Activated CD4-positive, alpha-beta memory T cell treated with anti-CD3 and anti-CD28 coated beads for 36 hours (primary cell): ENCODE results near the gene SYT1. TPM values are rescaled to one million over a fixed set of nuclear protein-coding genes. Genes with fewer than 3 reads are reported as not detected.

Experiments used
- CTCF ChIA-PET: fragments of 350-600 bp; sonication (Branson Sonifier 250); formaldehyde crosslinking; loops from one replicate; lab custom pipeline; 2021; ENCODE audit warnings: antibody characterized with exemption, inconsistent platforms; lab: Charles Lee
- POLR2A ChIA-PET: fragments of 350-600 bp; sonication (Branson Sonifier 250); formaldehyde crosslinking; loops from one replicate; lab custom pipeline; 2021; ENCODE audit warnings: antibody characterized with exemption; lab: Charles Lee
- DNase-seq: peaks from one replicate; pipeline ENCODE4 v3.0.0-alpha.2; 2020
- H3K27ac Mint-ChIP-seq: one replicate; pipeline ENCODE4 v1.8.0; 2021; ENCODE audit warnings: mixed read lengths
- H3K27me3 Mint-ChIP-seq: one replicate; pipeline ENCODE4 v1.8.0; 2021; ENCODE audit warnings: mixed read lengths
- H3K36me3 Mint-ChIP-seq: one replicate; pipeline ENCODE4 v1.8.0; 2021; ENCODE audit warnings: mixed read lengths
- H3K4me1 Mint-ChIP-seq: one replicate; pipeline ENCODE4 v1.8.0; 2021; ENCODE audit warnings: low read depth, mixed read lengths
- H3K4me3 Mint-ChIP-seq: one replicate; pipeline ENCODE4 v1.8.0; 2021; ENCODE audit warnings: mild to moderate bottlenecking, mixed read lengths
- H3K9me3 Mint-ChIP-seq: one replicate; pipeline ENCODE4 v1.8.0; 2021; ENCODE audit warnings: mixed read lengths
- intact Hi-C: fragments of 100-400 bp; cut with micrococcal nuclease; formaldehyde crosslinking; loops from one replicate; pipeline ENCODE4 v1.15.1; 2023
- total RNA-seq, 2 experiments: library from RNA; stranded (reverse); gene quantifications; one replicate each; pipeline ENCODE4 v1.2.3, GENCODE V29; 2021

The SYT1 gene
- total RNA-seq, 2 experiments from 2014 or later, result not detected

DNA sequence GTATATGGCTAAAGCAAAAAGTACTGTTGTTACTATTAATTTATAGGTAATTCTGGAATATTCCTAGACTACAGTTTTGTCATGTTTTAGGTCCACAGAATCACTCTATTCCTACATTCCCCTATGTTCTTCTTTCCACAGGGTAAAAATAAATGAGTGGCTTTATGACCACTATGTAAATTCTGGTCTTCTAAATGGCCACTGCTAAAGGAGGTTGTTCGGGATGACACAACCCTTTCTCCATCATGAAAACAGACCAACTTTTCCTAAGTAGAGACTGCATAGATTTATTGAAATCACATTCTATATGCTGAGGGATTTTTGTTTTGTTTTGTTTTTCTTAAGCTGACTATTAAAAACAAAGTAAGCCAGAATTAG lies 88.0 kb downstream of the SYT1 start:
- CTCF ChIA-PET, result no interaction called here

DNA sequence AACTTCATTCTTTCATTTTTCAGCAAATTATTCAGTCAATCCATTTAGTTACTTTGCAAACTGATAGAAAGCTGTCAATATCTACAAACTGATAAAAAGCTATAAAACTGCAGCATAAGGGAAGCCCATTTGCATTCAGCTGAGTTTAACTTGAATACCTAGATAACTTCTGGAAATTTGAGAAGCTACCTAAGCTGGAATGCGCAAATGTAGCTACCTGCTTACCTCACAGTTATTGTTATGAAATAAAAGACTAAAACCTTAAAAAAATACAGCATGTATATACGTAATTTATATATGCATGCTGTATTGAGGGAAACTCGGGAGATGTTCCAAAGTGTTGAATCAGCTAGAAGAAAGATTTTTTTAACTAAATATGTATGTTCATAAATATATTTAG lies 94.4 kb downstream of the SYT1 start:
- intact Hi-C loops, result no loop called here
- DNase-seq, result no peak
- no peak overlapping the region for H3K4me3 Mint-ChIP-seq
- CTCF ChIA-PET, result no interaction called here
- H3K4me1 Mint-ChIP-seq, result no peaks in the 10 kb centered on the region
- H3K36me3 Mint-ChIP-seq, result no peaks in the 10 kb centered on the region
- no peaks in the 10 kb centered on the region for H3K27me3 Mint-ChIP-seq
- peaks cover 14% of the 10 kb centered on the region for H3K9me3 Mint-ChIP-seq
- H3K27ac Mint-ChIP-seq, result no peak overlapping the region
- POLR2A ChIA-PET, result no interaction called here

More for the DNA sequence above, 88.0 kb downstream of the SYT1 start:
- Mint-ChIP-seq H3K36me3 (no peaks in the 10 kb centered on the region), H3K4me1 (no peaks in the 10 kb centered on the region), H3K4me3 (no peak overlapping the region), H3K9me3 (peaks cover 8% of the 10 kb centered on the region), H3K27me3 (no peaks in the 10 kb centered on the region), H3K27ac (no peak overlapping the region)
- no peak for DNase-seq
- POLR2A ChIA-PET, result no interaction called here
- intact Hi-C loops, result no loop called here

GRCh38 chr12:78959556-78959955 lies 95.0 kb downstream of the SYT1 start:
- Mint-ChIP-seq H3K27ac (no peak overlapping the region), H3K4me1 (no peaks in the 10 kb centered on the region), H3K9me3 (peaks cover 14% of the 10 kb centered on the region), H3K4me3 (no peak overlapping the region), H3K36me3 (no peaks in the 10 kb centered on the region), H3K27me3 (no peaks in the 10 kb centered on the region)
- ChIA-PET POLR2A (no interaction called here), CTCF (no interaction called here)
- no peak for DNase-seq
- intact Hi-C loops, result no loop called here

DNA sequence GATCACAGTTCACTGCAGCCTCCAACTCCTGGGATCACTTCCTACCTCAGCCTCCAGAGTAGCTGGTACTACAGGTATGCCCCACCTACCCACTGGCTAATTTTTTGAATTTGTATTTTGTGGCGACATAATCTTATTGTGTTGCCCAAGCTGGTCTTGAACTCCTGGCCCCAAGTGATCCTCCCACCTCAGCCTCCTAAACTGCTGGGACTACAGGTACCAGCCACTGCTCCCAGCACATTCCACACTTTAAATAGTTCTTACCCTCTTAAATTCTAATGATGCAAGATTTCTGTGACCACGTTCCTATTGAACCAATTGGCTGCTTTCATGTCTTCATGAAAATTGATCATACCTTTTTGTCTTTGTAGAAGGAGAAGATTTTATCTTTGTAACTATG lies 96.6 kb downstream of the SYT1 start:
- Mint-ChIP-seq H3K9me3 (peaks cover 14% of the 10 kb centered on the region), H3K27me3 (no peaks in the 10 kb centered on the region), H3K27ac (no peak overlapping the region), H3K36me3 (no peaks in the 10 kb centered on the region), H3K4me3 (no peak overlapping the region), H3K4me1 (no peaks in the 10 kb centered on the region)
- ChIA-PET POLR2A (no interaction called here), CTCF (no interaction called here)
- DNase-seq, result no peak
- intact Hi-C loops, result no loop called here

DNA sequence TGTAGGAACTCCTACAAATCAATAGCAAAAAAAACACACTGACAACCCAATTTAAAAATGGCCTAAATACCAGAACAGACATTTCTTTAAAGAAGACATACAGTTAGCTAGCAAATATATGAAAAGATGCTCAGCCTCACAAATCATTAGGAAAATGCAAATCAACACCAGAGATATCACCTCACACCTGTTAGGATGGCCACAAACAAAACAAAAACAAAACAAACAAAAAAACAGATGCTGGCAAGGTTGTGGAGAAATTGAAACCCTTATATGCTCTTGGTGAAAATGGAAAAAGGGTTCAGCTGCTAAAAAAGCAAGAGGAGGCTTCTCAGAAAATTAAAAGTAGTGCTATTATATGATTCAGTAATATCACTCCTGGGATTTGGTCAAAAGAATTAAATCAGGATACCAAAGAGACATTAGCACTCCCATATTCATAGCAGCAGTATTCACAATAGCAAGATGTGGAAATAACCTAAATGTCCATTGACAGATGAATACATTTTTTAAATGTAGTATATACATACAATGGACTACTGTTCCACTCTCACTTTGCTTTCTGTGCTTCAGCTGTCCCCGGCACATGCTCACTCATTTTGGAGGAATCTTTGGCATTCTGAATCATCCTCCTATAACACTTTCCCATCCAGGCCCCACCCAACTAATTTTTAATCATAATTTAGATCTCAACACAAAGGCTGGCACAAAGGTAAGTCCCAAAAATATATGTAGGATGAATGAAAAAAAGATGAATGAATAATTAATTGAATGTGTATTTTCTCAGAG lies 99.1 kb downstream of the SYT1 start:
- ChIA-PET CTCF (no interaction called here), POLR2A (no interaction called here)

GRCh38 chr12:78964521-78964920 lies 99.9 kb downstream of the SYT1 start:
- Mint-ChIP-seq H3K9me3 (peaks cover 21% of the 10 kb centered on the region), H3K4me3 (no peak overlapping the region), H3K4me1 (no peaks in the 10 kb centered on the region), H3K27ac (no peak overlapping the region), H3K36me3 (no peaks in the 10 kb centered on the region), H3K27me3 (no peaks in the 10 kb centered on the region)
- intact Hi-C loops, result no loop called here
- ChIA-PET POLR2A (no interaction called here), CTCF (no interaction called here)
- DNase-seq, result no peak

More for the DNA sequence above, 99.1 kb downstream of the SYT1 start:
- Mint-ChIP-seq H3K36me3 (no peaks in the 10 kb centered on the region), H3K4me1 (no peaks in the 10 kb centered on the region), H3K27me3 (no peaks in the 10 kb centered on the region), H3K4me3 (no peak overlapping the region), H3K9me3 (peaks cover 23% of the 10 kb centered on the region), H3K27ac (no peak overlapping the region)
- intact Hi-C loops, result no loop called here
- no peak for DNase-seq

GRCh38 chr12:78966062-78966461 lies 101.5 kb downstream of the SYT1 start:
- Mint-ChIP-seq H3K36me3 (no peaks in the 10 kb centered on the region), H3K9me3 (peaks cover 16% of the 10 kb centered on the region), H3K4me3 (no peak overlapping the region), H3K4me1 (no peaks in the 10 kb centered on the region), H3K27me3 (no peaks in the 10 kb centered on the region), H3K27ac (no peak overlapping the region)
- ChIA-PET CTCF (no interaction called here), POLR2A (no interaction called here)
- DNase-seq, result no peak
- intact Hi-C loops, result no loop called here

DNA sequence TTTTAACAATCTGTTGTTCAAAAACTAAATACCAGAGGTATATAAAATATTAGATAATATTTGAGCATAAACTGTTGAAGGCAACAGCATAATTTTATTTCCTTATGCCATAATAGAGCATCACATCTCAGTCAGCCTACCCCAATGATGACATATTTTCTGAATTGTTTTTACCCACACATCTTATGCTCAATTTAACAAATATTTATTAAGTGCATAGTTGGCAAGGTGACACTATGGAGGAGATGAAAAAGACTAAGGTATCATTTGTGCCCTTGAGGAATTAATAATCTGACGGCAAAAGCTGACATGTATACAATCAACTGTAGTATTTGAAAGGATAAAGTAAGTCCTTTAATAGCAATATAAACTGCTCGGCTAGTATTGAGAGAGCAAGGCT lies 102.4 kb downstream of the SYT1 start:
- peaks cover 10% of the 10 kb centered on the region for H3K9me3 Mint-ChIP-seq
- no peak overlapping the region for H3K4me3 Mint-ChIP-seq
- no peaks in the 10 kb centered on the region for H3K36me3 Mint-ChIP-seq
- no peak for DNase-seq
- intact Hi-C loops, result no loop called here
- no peaks in the 10 kb centered on the region for H3K27me3 Mint-ChIP-seq
- no peak overlapping the region for H3K27ac Mint-ChIP-seq
- no peaks in the 10 kb centered on the region for H3K4me1 Mint-ChIP-seq
- ChIA-PET CTCF (no interaction called here), POLR2A (no interaction called here)

- Mint-ChIP-seq H3K4me3 (no peak overlapping the region), H3K4me1 (no peaks in the 10 kb centered on the region), H3K27me3 (no peaks in the 10 kb centered on the region), H3K36me3 (no peaks in the 10 kb centered on the region), H3K27ac (no peak overlapping the region), H3K9me3 (peaks cover 9% of the 10 kb centered on the region)
- no peak for DNase-seq
- intact Hi-C loops, result no loop called here
- POLR2A ChIA-PET, result no interaction called here
- CTCF ChIA-PET, result no interaction called here
Observed at GRCh38 chr12:78968226-78968625, 103.7 kb downstream of the SYT1 start.

DNA sequence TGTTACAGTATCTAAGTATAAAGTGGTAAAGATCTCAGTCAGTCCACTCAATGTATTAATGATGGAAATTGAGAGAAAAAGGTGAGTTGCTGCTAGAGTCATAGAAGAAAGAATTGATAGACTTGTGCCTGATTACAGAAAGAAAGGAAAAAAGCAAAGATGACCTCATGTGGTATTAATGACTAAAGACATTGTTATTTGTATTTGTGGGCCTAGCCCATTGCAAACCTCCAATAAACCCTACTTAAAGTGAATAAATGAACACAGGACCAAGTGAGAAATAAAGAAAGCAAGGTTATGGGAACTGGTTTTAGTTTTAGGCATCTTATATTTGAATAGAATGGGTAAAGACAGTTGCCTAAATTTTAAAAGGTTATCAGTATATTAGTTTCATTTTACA lies 105.5 kb downstream of the SYT1 start:
- no peaks in the 10 kb centered on the region for H3K27me3 Mint-ChIP-seq
- CTCF ChIA-PET, result no interaction called here
- POLR2A ChIA-PET, result no interaction called here
- no peak overlapping the region for H3K27ac Mint-ChIP-seq
- no peak for DNase-seq
- intact Hi-C loops, result no loop called here
- peaks cover 11% of the 10 kb centered on the region for H3K9me3 Mint-ChIP-seq
- H3K4me1 Mint-ChIP-seq, result no peaks in the 10 kb centered on the region
- no peaks in the 10 kb centered on the region for H3K36me3 Mint-ChIP-seq
- H3K4me3 Mint-ChIP-seq, result no peak overlapping the region

DNA sequence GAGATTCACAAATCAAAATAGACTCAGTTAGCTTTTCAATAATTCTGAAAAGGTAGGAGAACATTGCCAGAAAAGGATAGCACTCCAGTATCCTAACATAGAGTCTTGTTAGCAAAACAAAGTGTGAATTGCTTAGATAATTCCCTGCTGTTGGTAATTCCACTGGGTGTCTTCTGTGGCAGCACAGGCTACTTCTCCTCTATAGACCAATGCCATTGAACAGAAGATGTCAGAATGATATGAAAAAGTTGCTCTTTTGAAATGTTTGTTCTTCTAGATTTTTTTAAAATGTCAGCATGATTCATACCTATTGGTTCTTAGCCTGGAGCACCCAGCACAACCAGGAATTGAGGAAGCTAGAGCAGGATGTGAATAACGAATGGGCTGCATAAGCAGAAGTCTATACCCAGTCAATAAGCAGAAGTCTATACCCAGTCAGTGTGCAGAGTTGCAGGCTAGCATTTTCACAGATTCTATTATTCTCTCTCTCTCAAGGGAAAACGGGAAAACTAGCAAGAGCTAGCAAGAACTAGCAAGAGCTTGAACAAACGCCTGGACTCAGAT lies 112.8 kb downstream of the SYT1 start:
- CTCF ChIA-PET, result no interaction called here
- Mint-ChIP-seq H3K27ac (no peak overlapping the region), H3K36me3 (no peaks in the 10 kb centered on the region), H3K9me3 (peaks cover 5% of the 10 kb centered on the region), H3K4me3 (no peak overlapping the region), H3K27me3 (no peaks in the 10 kb centered on the region), H3K4me1 (no peaks in the 10 kb centered on the region)
- POLR2A ChIA-PET, result no interaction called here
- no peak for DNase-seq
- intact Hi-C loops, result no loop called here

- intact Hi-C loops, result no loop called here
- POLR2A ChIA-PET, result no interaction called here
- H3K27me3 Mint-ChIP-seq, result no peaks in the 10 kb centered on the region
- H3K27ac Mint-ChIP-seq, result no peak overlapping the region
- DNase-seq, result no peak
- no peaks in the 10 kb centered on the region for H3K36me3 Mint-ChIP-seq
- CTCF ChIA-PET, result interaction anchor here (0.7 kb wide), 1 partner anchor 9 kb away, joined by 3 read pairs; no protein-coding TSS in a partner anchor
- no peaks in the 10 kb centered on the region for H3K4me1 Mint-ChIP-seq
- no peak overlapping the region for H3K4me3 Mint-ChIP-seq
- peaks cover 2% of the 10 kb centered on the region for H3K9me3 Mint-ChIP-seq
Observed at GRCh38 chr12:78994168-78994791, 129.7 kb downstream of the SYT1 start.

DNA sequence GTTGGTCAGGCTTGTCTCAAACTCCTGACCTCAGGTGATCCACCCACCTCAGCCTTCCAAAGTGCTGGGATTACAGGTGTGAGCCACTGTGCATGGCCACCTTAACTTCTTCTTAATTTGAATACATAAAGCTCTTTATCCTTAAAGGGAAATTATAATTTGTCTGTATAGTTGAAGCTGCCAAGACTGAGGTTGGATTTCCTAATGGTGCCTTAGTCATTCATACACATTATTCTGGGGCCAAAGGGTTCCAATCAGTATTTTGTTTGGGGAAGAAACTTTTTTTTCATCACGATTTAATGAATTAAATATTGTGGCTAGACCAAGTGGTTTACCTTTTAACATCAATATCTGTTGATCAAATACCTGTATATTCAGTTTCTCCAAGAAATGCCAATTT lies 135.9 kb downstream of the SYT1 start:
- Mint-ChIP-seq H3K27me3 (no peaks in the 10 kb centered on the region), H3K36me3 (no peaks in the 10 kb centered on the region), H3K9me3 (no peaks in the 10 kb centered on the region), H3K4me1 (no peaks in the 10 kb centered on the region), H3K4me3 (no peak overlapping the region), H3K27ac (no peak overlapping the region)
- ChIA-PET POLR2A (no interaction called here), CTCF (no interaction called here)
- intact Hi-C loops, result no loop called here
- no peak for DNase-seq
